CD4-positive, alpha-beta T cell (primary cell): ENCODE data around the gene CATSPERE. TPM values are rescaled to one million over a fixed set of nuclear protein-coding genes. Genes with fewer than 3 reads are reported as not detected.

Experiments
- ATAC-seq: fragments of 200-7000 bp; cut with Tn5 transposase; one replicate; pipeline ENCODE4 v1.10.0; 2022; ENCODE audit warnings: mild to moderate bottlenecking; ENCODE audit not compliant: poor library complexity
- CTCF ChIA-PET: fragments of 350-600 bp; sonication (Branson Sonifier 250); formaldehyde crosslinking; loops from one replicate; lab custom pipeline; 2021; ENCODE audit warnings: antibody characterized with exemption, inconsistent platforms; lab: Charles Lee
- POLR2A ChIA-PET: fragments of 350-600 bp; sonication (Branson Sonifier 250); formaldehyde crosslinking; loops from one replicate; lab custom pipeline; 2021; ENCODE audit warnings: antibody characterized with exemption, inconsistent platforms; lab: Charles Lee
- DNase-seq, 14 experiments: peaks; one replicate each; pipeline ENCODE4 v3.0.0-alpha.2; 2013 to 2020; ENCODE audit warnings: mixed read lengths in 2 of 14
- H3K27ac ChIP-seq, 2 donors: one replicate each; pipeline versions ENCODE4 v1.5.1 to v1.7.0; 2013; ENCODE audit warnings: low read length in 2 of 2, low read depth in 1 of 2, mild to moderate bottlenecking in 1 of 2
- H3K27me3 ChIP-seq, 2 experiments: 1 replicate in 1 of 2; 2 replicates in 1 of 2; pipeline versions ENCODE4 v1.6.1 to v1.7.0; 2013; ENCODE audit warnings: low read length in 2 of 2, control low read depth in 1 of 2, mild to moderate bottlenecking in 1 of 2, moderate library complexity in 1 of 2; ENCODE audit not compliant: insufficient read depth in 2 of 2, control insufficient read depth in 1 of 2
- H3K36me3 ChIP-seq: one replicate; pipeline ENCODE4 v1.6.1; 2013; ENCODE audit warnings: low read length, control low read depth; ENCODE audit not compliant: insufficient read depth
- H3K4me1 ChIP-seq: one replicate; pipeline ENCODE4 v1.6.1; 2013; ENCODE audit warnings: low read length, control low read depth; ENCODE audit not compliant: insufficient read depth
- H3K4me3 ChIP-seq: one replicate; pipeline ENCODE4 v1.5.1; 2013; ENCODE audit warnings: mild to moderate bottlenecking, low read length, moderate library complexity
- H3K9me3 ChIP-seq, 2 experiments: 1 replicate in 1 of 2; 2 replicates in 1 of 2; pipeline versions ENCODE4 v1.6.1 to v1.7.0; 2013; ENCODE audit warnings: low read length in 2 of 2, mild to moderate bottlenecking in 2 of 2, control low read depth in 1 of 2, moderate library complexity in 1 of 2; ENCODE audit not compliant: control insufficient read depth in 1 of 2, insufficient read depth in 1 of 2
- H3K27ac Mint-ChIP-seq: one replicate; pipeline ENCODE4 v1.8.0; 2020; ENCODE audit warnings: mixed read lengths
- H3K27me3 Mint-ChIP-seq: one replicate; pipeline ENCODE4 v1.8.0; 2021; ENCODE audit warnings: mixed read lengths
- H3K36me3 Mint-ChIP-seq: one replicate; pipeline ENCODE4 v1.8.0; 2021; ENCODE audit warnings: low read depth, mixed read lengths
- H3K4me1 Mint-ChIP-seq: one replicate; pipeline ENCODE4 v1.8.0; 2021; ENCODE audit warnings: low read depth, mixed read lengths
- H3K4me3 Mint-ChIP-seq: one replicate; pipeline ENCODE4 v1.8.0; 2020; ENCODE audit warnings: mild to moderate bottlenecking, mixed read lengths
- H3K9me3 Mint-ChIP-seq: one replicate; pipeline ENCODE4 v1.8.0; 2020; ENCODE audit warnings: mixed read lengths
- intact Hi-C, 2 experiments: fragments of 100-400 bp; cut with DNase I in 1 of 2; cut with micrococcal nuclease in 1 of 2; formaldehyde crosslinking; loops; one replicate each; pipeline versions ENCODE4 v1.15.1 to v1.9.0; 2023 to 2025; cut with DNase I, micrococcal nuclease
- total RNA-seq, 174 experiments: library from RNA in 2 of 174; stranded (reverse) in 2 of 174; gene quantifications; one replicate each; pipeline ENCODE4 v1.2.3 and lab custom pipeline; 2021 to 2026
- TF ChIP-seq, protein P1 (sequence below): fragments of 200-600 bp; IDR thresholded peaks from one replicate; pipeline ENCODE4 v1.8.0; 2022; ENCODE audit warnings: antibody characterized with exemption, mild to moderate bottlenecking

The CATSPERE gene
- total RNA-seq, 2 experiments from 2014 or later = 0.91 to 1.4 TPM

DNA sequence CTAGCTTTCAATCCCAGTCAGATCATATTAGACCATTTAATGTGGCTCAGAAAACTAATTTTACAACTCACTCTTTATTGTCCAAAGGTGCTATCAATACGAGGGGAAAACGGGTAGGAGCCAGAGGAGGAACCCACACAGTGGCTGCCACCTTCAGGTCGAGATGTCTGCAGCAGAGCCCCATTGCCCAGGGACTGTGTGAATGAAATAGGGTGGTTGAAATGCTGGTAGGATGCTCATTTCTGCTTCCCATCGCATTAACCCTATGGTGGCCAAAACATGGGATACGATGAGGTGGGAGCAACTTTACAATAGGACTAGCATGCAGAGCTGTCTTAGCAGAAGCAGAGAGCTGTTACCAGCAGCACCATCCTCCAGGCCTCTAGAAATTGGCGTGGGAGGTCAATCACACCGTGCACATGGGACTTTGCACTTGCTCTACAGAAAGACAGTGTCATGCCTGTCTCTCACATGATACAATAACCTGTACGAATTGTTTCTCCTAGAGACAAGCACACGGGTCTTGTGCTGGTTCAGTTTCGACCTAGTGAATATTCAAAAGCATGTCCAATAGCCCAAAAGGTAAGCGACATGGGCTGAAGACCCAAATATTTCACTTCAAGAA is 122.4 kb downstream of the CATSPERE start:
- H3K27me3 ChIP-seq = no peaks in the 10 kb centered on the region
- Mint-ChIP-seq H3K27ac (no peak overlapping the region), H3K36me3 (no peaks in the 10 kb centered on the region), H3K4me1 (no peaks in the 10 kb centered on the region), H3K4me3 (no peak overlapping the region), H3K27me3 (no peaks in the 10 kb centered on the region), H3K9me3 (peaks cover 6% of the 10 kb centered on the region)
- no peaks in the 10 kb centered on the region for H3K4me1 ChIP-seq
- no peaks in the 10 kb centered on the region for H3K9me3 ChIP-seq
- no peak overlapping the region for H3K4me3 ChIP-seq
- intact Hi-C loops = no loop called here
- POLR2A ChIA-PET = no interaction called here
- H3K36me3 ChIP-seq = no peaks in the 10 kb centered on the region
- DNase-seq (no peak), ATAC-seq (no peak)
- TF ChIP-seq, protein P1, sequence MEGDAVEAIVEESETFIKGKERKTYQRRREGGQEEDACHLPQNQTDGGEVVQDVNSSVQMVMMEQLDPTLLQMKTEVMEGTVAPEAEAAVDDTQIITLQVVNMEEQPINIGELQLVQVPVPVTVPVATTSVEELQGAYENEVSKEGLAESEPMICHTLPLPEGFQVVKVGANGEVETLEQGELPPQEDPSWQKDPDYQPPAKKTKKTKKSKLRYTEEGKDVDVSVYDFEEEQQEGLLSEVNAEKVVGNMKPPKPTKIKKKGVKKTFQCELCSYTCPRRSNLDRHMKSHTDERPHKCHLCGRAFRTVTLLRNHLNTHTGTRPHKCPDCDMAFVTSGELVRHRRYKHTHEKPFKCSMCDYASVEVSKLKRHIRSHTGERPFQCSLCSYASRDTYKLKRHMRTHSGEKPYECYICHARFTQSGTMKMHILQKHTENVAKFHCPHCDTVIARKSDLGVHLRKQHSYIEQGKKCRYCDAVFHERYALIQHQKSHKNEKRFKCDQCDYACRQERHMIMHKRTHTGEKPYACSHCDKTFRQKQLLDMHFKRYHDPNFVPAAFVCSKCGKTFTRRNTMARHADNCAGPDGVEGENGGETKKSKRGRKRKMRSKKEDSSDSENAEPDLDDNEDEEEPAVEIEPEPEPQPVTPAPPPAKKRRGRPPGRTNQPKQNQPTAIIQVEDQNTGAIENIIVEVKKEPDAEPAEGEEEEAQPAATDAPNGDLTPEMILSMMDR = no peak
- no peak overlapping the region for H3K27ac ChIP-seq
- CTCF ChIA-PET = no interaction called here

DNA sequence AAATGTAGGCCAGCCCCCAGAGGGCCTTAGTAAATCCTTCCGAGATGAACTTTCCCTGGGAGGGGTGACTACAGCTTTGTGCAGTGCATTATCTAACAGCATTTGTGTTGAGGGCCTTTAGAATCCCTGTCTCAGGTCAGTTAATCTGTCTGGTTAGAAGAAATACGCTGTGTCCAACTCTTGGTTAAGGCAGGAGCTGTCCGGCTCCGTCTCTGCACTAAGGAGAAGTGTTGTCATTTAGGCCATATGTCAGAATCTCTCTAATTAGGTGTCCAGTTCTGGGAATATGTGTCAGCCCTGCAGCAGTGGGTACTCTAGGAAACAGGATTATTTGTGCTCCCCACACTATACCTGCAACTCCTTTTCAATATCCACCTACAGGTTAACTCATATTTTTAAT is 124.8 kb downstream of the CATSPERE start:
- ChIA-PET POLR2A (no interaction called here), CTCF (no interaction called here)
- H3K27ac ChIP-seq = no peak overlapping the region
- Mint-ChIP-seq H3K27me3 (no peaks in the 10 kb centered on the region), H3K4me3 (no peak overlapping the region), H3K36me3 (no peaks in the 10 kb centered on the region), H3K9me3 (peaks cover 7% of the 10 kb centered on the region), H3K4me1 (no peaks in the 10 kb centered on the region), H3K27ac (no peak overlapping the region)
- no peaks in the 10 kb centered on the region for H3K36me3 ChIP-seq
- no peak for DNase-seq
- intact Hi-C loops = no loop called here
- H3K4me1 ChIP-seq = no peaks in the 10 kb centered on the region
- H3K9me3 ChIP-seq = no peaks in the 10 kb centered on the region
- no peak overlapping the region for H3K4me3 ChIP-seq
- no peak for ATAC-seq
- TF ChIP-seq, protein P1 = no peak
- H3K27me3 ChIP-seq = no peaks in the 10 kb centered on the region

DNA sequence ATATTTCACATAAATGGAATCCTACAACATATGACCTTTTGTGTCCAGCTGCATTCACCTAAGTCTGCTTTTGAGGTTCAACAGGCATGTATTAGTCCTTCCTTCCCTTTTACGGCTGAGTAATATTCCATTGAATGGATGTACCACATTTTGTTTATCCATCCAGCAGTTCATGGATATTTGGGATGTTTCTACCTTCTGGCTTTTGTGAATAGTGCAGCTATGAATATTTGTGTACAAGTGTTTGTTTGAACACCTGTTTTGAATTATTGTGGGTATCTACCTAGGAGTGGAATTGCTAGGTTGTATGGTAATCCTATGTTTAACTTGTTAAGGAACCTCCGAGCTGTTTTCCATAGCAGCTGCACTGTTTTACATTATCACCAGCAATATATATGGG is 129.6 kb downstream of the CATSPERE start:
- TF ChIP-seq, protein P1 = no peak
- ChIA-PET POLR2A (no interaction called here), CTCF (no interaction called here)
- Mint-ChIP-seq H3K27me3 (no peaks in the 10 kb centered on the region), H3K27ac (no peak overlapping the region), H3K36me3 (no peaks in the 10 kb centered on the region), H3K4me1 (no peaks in the 10 kb centered on the region), H3K4me3 (no peak overlapping the region), H3K9me3 (peaks cover 7% of the 10 kb centered on the region)
- Histone ChIP-seq H3K4me3 (no peak overlapping the region), H3K9me3 (no peaks in the 10 kb centered on the region), H3K4me1 (no peaks in the 10 kb centered on the region), H3K27ac (no peak overlapping the region), H3K36me3 (no peaks in the 10 kb centered on the region), H3K27me3 (no peaks in the 10 kb centered on the region)
- DNase-seq (no peak), ATAC-seq (no peak)
- intact Hi-C loops = no loop called here
